HEK293 (cell line): ENCODE measurements around the gene SLC25A20.

Experiments
- CTCF ChIA-PET: fragments of 350-600 bp; formaldehyde crosslinking; extraction: SDS; loops from one replicate; lab custom pipeline; 2021; ENCODE audit warnings: antibody characterized with exemption; lab: Yijun Ruan, JAX
- POLR2A ChIA-PET: fragments of 300-600 bp; formaldehyde crosslinking; extraction: SDS; loops from one replicate; lab custom pipeline; 2020; ENCODE audit warnings: antibody characterized with exemption, inconsistent platforms; lab: Yijun Ruan, JAX
- H3K27ac ChIP-seq: fragments of 200-500 bp; sonication (Bioruptor generic); 2 replicates; pipeline ENCODE4 v1.5.1; 2014; ENCODE audit warnings: low read depth, low read length, control low read depth, inconsistent platforms; ENCODE audit errors: extremely low read depth
- H3K36me3 ChIP-seq, 2 experiments: fragments of 200-500 bp in 1 of 2; sonication (Bioruptor generic) in 1 of 2; 1 replicate in 1 of 2; 2 replicates in 1 of 2; pipeline ENCODE4 v1.5.1; 2014 to 2017; ENCODE audit warnings: inconsistent platforms in 2 of 2, low read length in 2 of 2; ENCODE audit not compliant: control insufficient read depth in 2 of 2, insufficient read depth in 1 of 2
- H3K4me1 ChIP-seq: fragments of 200-500 bp; sonication (Bioruptor generic); 2 replicates; pipeline ENCODE4 v1.5.1; 2014; ENCODE audit warnings: mild to moderate bottlenecking, low read length, inconsistent platforms; ENCODE audit not compliant: control insufficient read depth, insufficient read depth
- H3K4me3 ChIP-seq: 2 replicates; pipeline ENCODE4 v1.5.1; 2011; ENCODE audit warnings: low read depth, mild to moderate bottlenecking, control low read depth, low read length, moderate library complexity
- H3K9me3 ChIP-seq: fragments of 200-500 bp; sonication (Bioruptor generic); 2 replicates; pipeline ENCODE4 v1.5.1; 2014; ENCODE audit warnings: low read depth, low read length, inconsistent platforms; ENCODE audit not compliant: control insufficient read depth, insufficient read depth
- GFI1B ChIP-seq: fragments of 450-650 bp; formaldehyde crosslinking; IDR thresholded peaks from 2 replicates; pipeline ENCODE4 v1.5.1; 2016; ENCODE audit warnings: missing biosample characterization, missing genetic modification characterization
- MZF1 ChIP-seq: fragments of 450-650 bp; formaldehyde crosslinking; IDR thresholded peaks from 2 replicates; pipeline ENCODE4 v1.5.1; 2017; ENCODE audit warnings: missing biosample characterization, missing genetic modification characterization, borderline replicate concordance
- SCRT1 ChIP-seq: fragments of 450-650 bp; formaldehyde crosslinking; IDR thresholded peaks from 2 replicates; pipeline ENCODE4 v1.5.1; 2016; ENCODE audit warnings: missing biosample characterization, missing genetic modification characterization, borderline replicate concordance
- SP2 ChIP-seq: fragments of 450-650 bp; formaldehyde crosslinking; IDR thresholded peaks from 2 replicates; pipeline ENCODE4 v1.5.1; 2016; ENCODE audit warnings: missing biosample characterization, missing genetic modification characterization
- TRIM28 ChIP-seq: IDR thresholded peaks from 2 replicates; pipeline ENCODE4 v1.6.1; 2011; ENCODE audit warnings: low read length, control low read depth, borderline replicate concordance
- WT1 ChIP-seq: fragments of 450-650 bp; formaldehyde crosslinking; IDR thresholded peaks from 2 replicates; pipeline ENCODE4 v1.5.1; 2016; ENCODE audit warnings: missing biosample characterization, missing genetic modification characterization
- ZFP69B ChIP-seq: fragments of 450-650 bp; formaldehyde crosslinking; IDR thresholded peaks from 2 replicates; pipeline ENCODE4 v1.5.1; 2016; ENCODE audit warnings: missing biosample characterization, missing genetic modification characterization
- ZNF174 ChIP-seq: fragments of 450-650 bp; formaldehyde crosslinking; IDR thresholded peaks from 2 replicates; pipeline ENCODE4 v1.5.0; 2017; ENCODE audit warnings: missing biosample characterization, mild to moderate bottlenecking, missing genetic modification characterization
- ZNF2 ChIP-seq: fragments of 450-650 bp; formaldehyde crosslinking; IDR thresholded peaks from 2 replicates; pipeline ENCODE4 v1.5.1; 2016; ENCODE audit warnings: missing biosample characterization, missing genetic modification characterization
- ZNF239 ChIP-seq: fragments of 450-650 bp; formaldehyde crosslinking; IDR thresholded peaks from 2 replicates; pipeline ENCODE4 v1.5.1; 2016; ENCODE audit warnings: missing biosample characterization, missing genetic modification characterization
- ZNF416 ChIP-seq: fragments of 450-650 bp; formaldehyde crosslinking; IDR thresholded peaks from 2 replicates; pipeline ENCODE4 v1.5.1; 2016; ENCODE audit warnings: missing biosample characterization, missing genetic modification characterization
- ZNF423 ChIP-seq: fragments of 450-650 bp; formaldehyde crosslinking; IDR thresholded peaks from 2 replicates; pipeline ENCODE4 v1.5.1; 2016; ENCODE audit warnings: missing biosample characterization, missing genetic modification characterization
- ZNF548 ChIP-seq: fragments of 450-650 bp; formaldehyde crosslinking; IDR thresholded peaks from 2 replicates; pipeline ENCODE4 v1.5.1; 2016; ENCODE audit warnings: missing biosample characterization, missing genetic modification characterization
- ZNF629 ChIP-seq: fragments of 450-650 bp; formaldehyde crosslinking; IDR thresholded peaks from 2 replicates; pipeline ENCODE4 v1.5.1; 2017; ENCODE audit warnings: missing biosample characterization, missing genetic modification characterization
- ZNF701 ChIP-seq: fragments of 450-650 bp; formaldehyde crosslinking; IDR thresholded peaks from 2 replicates; pipeline ENCODE4 v1.5.1; 2016; ENCODE audit warnings: missing biosample characterization, missing genetic modification characterization
- ZNF747 ChIP-seq: fragments of 450-650 bp; formaldehyde crosslinking; IDR thresholded peaks from 2 replicates; pipeline ENCODE4 v1.5.1; 2016; ENCODE audit warnings: missing biosample characterization, missing genetic modification characterization
- ZNF777 ChIP-seq: fragments of 450-650 bp; formaldehyde crosslinking; IDR thresholded peaks from 2 replicates; pipeline ENCODE4 v1.5.1; 2017; ENCODE audit warnings: missing biosample characterization, missing genetic modification characterization, borderline replicate concordance
- ZNF785 ChIP-seq: fragments of 450-650 bp; formaldehyde crosslinking; IDR thresholded peaks from 2 replicates; pipeline ENCODE4 v1.5.1; 2016; ENCODE audit warnings: missing biosample characterization, missing genetic modification characterization
- ZNF791 ChIP-seq: fragments of 450-650 bp; formaldehyde crosslinking; IDR thresholded peaks from 2 replicates; pipeline ENCODE4 v1.5.1; 2016; ENCODE audit warnings: missing biosample characterization, missing genetic modification characterization
- ZNF792 ChIP-seq: fragments of 450-650 bp; formaldehyde crosslinking; IDR thresholded peaks from 2 replicates; pipeline ENCODE4 v1.5.1; 2016; ENCODE audit warnings: missing biosample characterization, missing genetic modification characterization
- TF ChIP-seq, protein P1 (sequence below): fragments of 450-650 bp; IDR thresholded peaks from 2 replicates; pipeline ENCODE4 v1.5.1; 2018; ENCODE audit warnings: missing biosample characterization, missing genetic modification characterization
- TF ChIP-seq, protein P2 (sequence below): fragments of 450-650 bp; formaldehyde crosslinking; IDR thresholded peaks from 2 replicates; pipeline ENCODE4 v1.5.1; 2016; ENCODE audit warnings: missing biosample characterization, missing genetic modification characterization
- TF ChIP-seq, protein P3 (sequence below): fragments of 450-650 bp; formaldehyde crosslinking; IDR thresholded peaks from 2 replicates; pipeline ENCODE4 v1.5.1; 2016; ENCODE audit warnings: missing biosample characterization, missing genetic modification characterization
- TF ChIP-seq, protein P4 (sequence below): IDR thresholded peaks from 2 replicates; pipeline ENCODE4 v1.6.1; 2011; ENCODE audit warnings: mild to moderate bottlenecking, low read depth, low read length, borderline replicate concordance

Gene SLC25A20

DNA sequence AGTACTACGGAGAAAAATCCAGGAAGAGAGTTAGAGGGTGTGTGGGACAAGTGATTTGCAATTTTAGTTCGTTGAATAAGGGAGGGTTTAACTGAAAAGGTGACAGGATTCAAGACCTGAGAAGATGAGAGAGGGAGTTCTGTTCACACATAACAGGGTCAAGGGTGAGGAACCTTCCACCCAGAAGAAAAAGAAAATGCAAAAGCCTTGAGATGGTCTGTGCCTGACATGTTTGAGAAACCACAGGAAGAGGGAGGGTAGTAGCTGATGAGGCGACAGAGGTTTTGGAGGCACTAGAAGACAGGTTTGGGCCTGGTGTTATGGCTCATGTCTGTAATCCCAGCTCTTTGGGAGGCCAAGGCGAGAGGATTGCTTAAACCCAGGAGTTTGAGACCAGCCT, 591 bp upstream of the SLC25A20 start:
- ChIA-PET CTCF (no interaction called here), POLR2A (interaction anchor here (1.1 kb wide), 1 partner anchor 182 kb away, joined by 3 read pairs; the partner anchor contains the start of gene IP6K2)
- Histone ChIP-seq H3K9me3 (no peaks in the 10 kb centered on the region), H3K4me1 (no peaks in the 10 kb centered on the region; the same call in 1 of the 2 replicates), H3K4me3 (no peak overlapping the region), H3K27ac (no peak overlapping the region), H3K36me3 (no peaks in the 10 kb centered on the region)
- TF ChIP-seq ZNF791 (tag by site-specific recombination) (no peak), ZNF423 (tag by site-specific recombination) (no peak), ZNF629 (tag by site-specific recombination) (no peak), ZNF174 (tag by site-specific recombination) (no peak), ZNF777 (tag by site-specific recombination) (no peak), ZNF239 (tag by site-specific recombination) (no peak), WT1 (no peak)
- TF ChIP-seq, protein P1, sequence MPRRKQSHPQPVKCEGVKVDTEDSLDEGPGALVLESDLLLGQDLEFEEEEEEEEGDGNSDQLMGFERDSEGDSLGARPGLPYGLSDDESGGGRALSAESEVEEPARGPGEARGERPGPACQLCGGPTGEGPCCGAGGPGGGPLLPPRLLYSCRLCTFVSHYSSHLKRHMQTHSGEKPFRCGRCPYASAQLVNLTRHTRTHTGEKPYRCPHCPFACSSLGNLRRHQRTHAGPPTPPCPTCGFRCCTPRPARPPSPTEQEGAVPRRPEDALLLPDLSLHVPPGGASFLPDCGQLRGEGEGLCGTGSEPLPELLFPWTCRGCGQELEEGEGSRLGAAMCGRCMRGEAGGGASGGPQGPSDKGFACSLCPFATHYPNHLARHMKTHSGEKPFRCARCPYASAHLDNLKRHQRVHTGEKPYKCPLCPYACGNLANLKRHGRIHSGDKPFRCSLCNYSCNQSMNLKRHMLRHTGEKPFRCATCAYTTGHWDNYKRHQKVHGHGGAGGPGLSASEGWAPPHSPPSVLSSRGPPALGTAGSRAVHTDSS, result no peak
- TF ChIP-seq, protein P2, sequence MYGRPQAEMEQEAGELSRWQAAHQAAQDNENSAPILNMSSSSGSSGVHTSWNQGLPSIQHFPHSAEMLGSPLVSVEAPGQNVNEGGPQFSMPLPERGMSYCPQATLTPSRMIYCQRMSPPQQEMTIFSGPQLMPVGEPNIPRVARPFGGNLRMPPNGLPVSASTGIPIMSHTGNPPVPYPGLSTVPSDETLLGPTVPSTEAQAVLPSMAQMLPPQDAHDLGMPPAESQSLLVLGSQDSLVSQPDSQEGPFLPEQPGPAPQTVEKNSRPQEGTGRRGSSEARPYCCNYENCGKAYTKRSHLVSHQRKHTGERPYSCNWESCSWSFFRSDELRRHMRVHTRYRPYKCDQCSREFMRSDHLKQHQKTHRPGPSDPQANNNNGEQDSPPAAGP, result no peak

DNA sequence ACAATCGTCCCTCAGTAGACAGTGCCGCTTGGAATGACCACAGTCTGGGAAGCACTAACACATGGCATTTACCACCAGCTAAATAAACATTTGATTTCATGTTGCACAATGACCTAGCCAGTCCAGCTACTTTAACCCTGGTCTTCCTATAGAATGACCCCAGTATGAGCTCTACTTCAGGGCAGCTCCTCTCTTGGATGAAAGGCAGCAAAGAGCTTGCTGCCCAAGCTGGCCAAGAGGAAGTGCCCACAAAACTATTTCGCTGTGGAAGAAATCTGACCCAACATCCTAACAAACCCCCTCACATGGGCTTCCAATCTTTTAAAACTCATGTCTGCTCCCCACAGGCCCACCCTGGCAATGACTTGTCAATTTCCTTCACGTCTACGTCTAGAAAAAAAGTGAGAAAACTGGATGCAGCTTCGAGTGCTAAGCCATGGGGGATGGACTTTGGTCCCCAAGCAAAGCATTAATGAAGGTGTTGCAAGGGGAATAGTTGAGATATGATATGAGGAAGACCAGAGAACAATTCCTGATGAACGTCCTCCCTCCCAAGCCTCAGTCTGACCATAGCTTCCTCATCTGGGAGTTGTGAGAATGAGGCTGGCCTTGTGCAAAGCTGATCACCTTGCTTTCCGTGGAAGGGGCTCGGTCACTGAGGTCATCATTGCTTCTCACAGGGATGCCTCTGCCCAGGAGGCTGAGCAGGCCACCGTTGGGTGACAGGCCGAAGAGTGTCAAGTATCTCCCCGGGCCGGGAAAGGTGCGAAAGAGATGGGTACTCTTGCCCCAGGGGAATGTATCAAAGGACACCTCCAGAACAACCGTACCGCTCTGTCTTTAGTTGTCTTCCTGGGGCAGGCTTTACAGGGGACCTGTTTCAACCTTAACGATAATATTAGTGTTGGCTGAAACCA, 964 bp downstream of the SLC25A20 start:
- Histone ChIP-seq H3K4me1 (no peaks in the 10 kb centered on the region; the same call in 1 of the 2 replicates), H3K36me3 (no peaks in the 10 kb centered on the region), H3K4me3 (peak overlapping the region; percentile 83), H3K27ac (no peak overlapping the region), H3K9me3 (no peaks in the 10 kb centered on the region)
- POLR2A ChIA-PET, result interaction anchor here (0.7 to 1.8 kb wide), 4 partner anchors 21 to 90 kb away, joined by 3 to 7 read pairs (median 4); partner anchors contain the start of genes ARIH2 and PRKAR2A
- no peak for TF ChIP-seq ZFP69B (tag by site-specific recombination)
- no peak for TF ChIP-seq ZNF548
- no peak for TF ChIP-seq MZF1 (tag by site-specific recombination)
- TF ChIP-seq ZNF2, result no peak
- CTCF ChIA-PET, result interaction anchor here (0.6 kb wide), 1 partner anchor 254 kb away, joined by 3 read pairs; no protein-coding TSS in a partner anchor

DNA sequence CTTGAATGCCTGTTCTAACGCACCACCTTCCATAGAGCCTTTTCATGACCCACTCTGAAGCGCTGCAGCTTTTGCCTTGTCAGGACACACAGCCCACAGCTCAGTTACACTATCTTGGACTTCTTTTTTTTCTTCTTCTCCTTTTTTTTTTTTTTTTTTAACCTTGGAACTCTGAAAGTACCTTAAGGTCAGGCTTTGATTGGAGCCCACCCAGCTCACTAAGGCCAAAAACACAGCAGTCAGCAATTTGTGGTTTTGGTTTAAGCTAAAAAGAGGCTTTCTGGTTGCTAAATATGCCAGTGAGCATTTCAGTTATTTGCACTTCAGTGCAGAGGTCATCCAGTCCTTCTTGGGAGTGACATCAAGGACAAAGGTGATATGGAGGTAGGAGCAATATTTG, 1.7 kb downstream of the SLC25A20 start:
- POLR2A ChIA-PET, result interaction anchor here (0.7 to 1.8 kb wide), 3 partner anchors 22 to 89 kb away, joined by 3 to 7 read pairs (median 6); partner anchors contain the start of genes ARIH2 and PRKAR2A
- Histone ChIP-seq H3K4me3 (no peak overlapping the region), H3K4me1 (no peaks in the 10 kb centered on the region; the same call in 1 of the 2 replicates), H3K36me3 (peaks cover 0 to 1% of the 10 kb centered on the region in 2 experiments; a peak in 1 of 3 replicates), H3K9me3 (no peaks in the 10 kb centered on the region), H3K27ac (no peak overlapping the region)
- CTCF ChIA-PET, result no interaction called here
- TF ChIP-seq ZNF747 (tag by site-specific recombination), result no peak

DNA sequence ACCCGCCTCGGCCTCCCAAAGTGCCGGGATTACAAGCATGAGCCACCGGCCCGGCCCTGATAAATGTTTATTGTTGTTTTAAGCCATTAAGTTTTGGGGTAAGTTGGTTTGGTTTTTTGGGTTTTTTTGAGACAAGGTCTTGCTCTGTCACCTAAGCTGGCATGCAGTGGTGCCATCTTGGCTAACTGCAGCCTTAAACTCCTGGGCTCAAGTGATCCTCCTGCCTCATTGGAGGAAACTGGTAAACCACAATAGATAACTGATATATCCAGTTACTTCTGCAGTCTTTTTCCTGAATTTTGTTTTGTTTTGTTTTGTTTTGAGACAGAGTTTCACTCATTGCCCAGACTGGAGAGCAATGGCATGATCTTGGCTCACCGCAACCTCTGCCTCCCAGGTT, 4.2 kb downstream of the SLC25A20 start:
- Histone ChIP-seq H3K36me3 (peaks cover 0 to 7% of the 10 kb centered on the region in 2 experiments; a peak in 1 of 3 replicates), H3K4me1 (no peaks in the 10 kb centered on the region; the same call in 1 of the 2 replicates), H3K27ac (no peak overlapping the region), H3K9me3 (no peaks in the 10 kb centered on the region), H3K4me3 (no peak overlapping the region)
- ChIA-PET CTCF (no interaction called here), POLR2A (no interaction called here)
- TF ChIP-seq ZNF416 (tag by site-specific recombination) (no peak), ZNF792 (tag by site-specific recombination) (no peak), ZNF785 (tag by site-specific recombination) (no peak), TRIM28 (no peak), GFI1B (no peak), SP2 (no peak), ZNF701 (tag by site-specific recombination) (no peak), SCRT1 (tag by site-specific recombination) (no peak)
- TF ChIP-seq, protein P3, sequence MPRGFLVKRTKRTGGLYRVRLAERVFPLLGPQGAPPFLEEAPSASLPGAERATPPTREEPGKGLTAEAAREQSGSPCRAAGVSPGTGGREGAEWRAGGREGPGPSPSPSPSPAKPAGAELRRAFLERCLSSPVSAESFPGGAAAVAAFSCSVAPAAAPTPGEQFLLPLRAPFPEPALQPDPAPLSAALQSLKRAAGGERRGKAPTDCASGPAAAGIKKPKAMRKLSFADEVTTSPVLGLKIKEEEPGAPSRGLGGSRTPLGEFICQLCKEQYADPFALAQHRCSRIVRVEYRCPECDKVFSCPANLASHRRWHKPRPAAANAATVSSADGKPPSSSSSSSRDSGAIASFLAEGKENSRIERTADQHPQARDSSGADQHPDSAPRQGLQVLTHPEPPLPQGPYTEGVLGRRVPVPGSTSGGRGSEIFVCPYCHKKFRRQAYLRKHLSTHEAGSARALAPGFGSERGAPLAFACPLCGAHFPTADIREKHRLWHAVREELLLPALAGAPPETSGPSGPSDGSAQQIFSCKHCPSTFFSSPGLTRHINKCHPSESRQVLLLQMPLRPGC (tag by site-specific recombination), result no peak
- TF ChIP-seq, protein P4, sequence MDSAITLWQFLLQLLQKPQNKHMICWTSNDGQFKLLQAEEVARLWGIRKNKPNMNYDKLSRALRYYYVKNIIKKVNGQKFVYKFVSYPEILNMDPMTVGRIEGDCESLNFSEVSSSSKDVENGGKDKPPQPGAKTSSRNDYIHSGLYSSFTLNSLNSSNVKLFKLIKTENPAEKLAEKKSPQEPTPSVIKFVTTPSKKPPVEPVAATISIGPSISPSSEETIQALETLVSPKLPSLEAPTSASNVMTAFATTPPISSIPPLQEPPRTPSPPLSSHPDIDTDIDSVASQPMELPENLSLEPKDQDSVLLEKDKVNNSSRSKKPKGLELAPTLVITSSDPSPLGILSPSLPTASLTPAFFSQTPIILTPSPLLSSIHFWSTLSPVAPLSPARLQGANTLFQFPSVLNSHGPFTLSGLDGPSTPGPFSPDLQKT, result no peak
